Ramos (cell line): ENCODE results near the gene PBXIP1.
"Not testable (repeated sequence)": the region's sequence is repeated elsewhere in the genome, so short reads cannot be mapped to it uniquely, and the experiment has no call there.

Experiments used
- in situ Hi-C: fragments of 300-500 bp; cut with MboI; formaldehyde crosslinking; loops from one replicate; pipeline ENCODE4 v1.14.3; 2022; ENCODE audit warnings: low sequenced_read_pairs; ENCODE audit not compliant: unreplicated experiment

Gene PBXIP1

DNA sequence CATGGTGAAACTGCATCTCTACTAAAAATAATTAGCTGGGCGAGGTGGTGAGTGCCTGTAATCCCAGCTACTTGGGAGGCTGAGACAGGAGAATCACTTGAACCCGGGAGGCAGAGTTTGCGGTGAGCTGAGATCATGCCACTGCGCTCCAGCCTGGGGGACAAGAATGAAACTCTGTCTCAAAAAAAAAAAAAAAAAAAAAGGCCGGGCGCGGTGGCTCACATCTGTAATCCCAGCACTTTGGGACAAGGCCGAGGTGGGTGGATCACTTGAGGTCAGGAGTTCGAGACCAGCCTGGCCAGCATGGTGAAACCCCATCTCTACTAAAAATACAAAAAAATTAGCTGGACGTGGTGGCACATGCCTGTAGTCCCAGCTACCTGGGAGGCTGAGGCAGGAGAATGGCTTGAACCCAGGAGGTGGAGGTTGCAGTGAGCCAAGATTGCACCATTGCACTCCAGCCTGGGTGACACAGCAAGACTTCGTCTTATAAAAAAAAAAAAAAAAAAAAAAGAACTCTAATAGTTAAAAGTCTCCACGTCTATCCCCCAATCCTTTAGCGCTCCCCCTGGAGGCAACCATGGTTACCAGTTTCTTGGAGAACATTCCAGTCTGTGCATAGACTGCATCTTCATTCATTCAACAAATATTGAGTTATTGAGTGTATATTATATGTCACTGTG lies 39.5 kb upstream of the PBXIP1 start:
- in situ Hi-C loops: not testable (repeated sequence)

GRCh38 chr1:154994591-154994990 lies 38.7 kb upstream of the PBXIP1 start:
- in situ Hi-C loops: no loop called here

DNA sequence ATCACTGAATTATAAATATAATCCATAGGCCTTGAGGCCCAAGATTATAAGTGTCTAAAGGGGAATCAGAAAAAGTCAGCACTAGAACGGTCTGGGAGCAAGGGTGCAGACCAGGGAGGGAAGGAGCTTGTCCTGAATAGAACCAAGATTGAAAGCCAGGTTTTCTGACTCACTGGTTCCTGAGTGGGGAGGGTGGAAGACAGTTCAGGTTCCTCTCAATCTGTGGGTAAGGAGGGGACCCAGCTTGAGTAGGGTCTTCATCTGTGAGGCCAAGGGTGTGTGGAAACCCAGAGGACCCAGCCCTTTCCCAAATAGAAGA lies 38.3 kb upstream of the PBXIP1 start:
- in situ Hi-C loops: no loop called here

- in situ Hi-C loops: no loop called here
Measured at GRCh38 chr1:154993572-154994268, 37.8 kb upstream of the PBXIP1 start, which contains the start of gene LENEP. Gene LENEP, plus strand, starts transcription at chr1:154993586. Its CDS starts 22 bp downstream, at chr1:154993608.

DNA sequence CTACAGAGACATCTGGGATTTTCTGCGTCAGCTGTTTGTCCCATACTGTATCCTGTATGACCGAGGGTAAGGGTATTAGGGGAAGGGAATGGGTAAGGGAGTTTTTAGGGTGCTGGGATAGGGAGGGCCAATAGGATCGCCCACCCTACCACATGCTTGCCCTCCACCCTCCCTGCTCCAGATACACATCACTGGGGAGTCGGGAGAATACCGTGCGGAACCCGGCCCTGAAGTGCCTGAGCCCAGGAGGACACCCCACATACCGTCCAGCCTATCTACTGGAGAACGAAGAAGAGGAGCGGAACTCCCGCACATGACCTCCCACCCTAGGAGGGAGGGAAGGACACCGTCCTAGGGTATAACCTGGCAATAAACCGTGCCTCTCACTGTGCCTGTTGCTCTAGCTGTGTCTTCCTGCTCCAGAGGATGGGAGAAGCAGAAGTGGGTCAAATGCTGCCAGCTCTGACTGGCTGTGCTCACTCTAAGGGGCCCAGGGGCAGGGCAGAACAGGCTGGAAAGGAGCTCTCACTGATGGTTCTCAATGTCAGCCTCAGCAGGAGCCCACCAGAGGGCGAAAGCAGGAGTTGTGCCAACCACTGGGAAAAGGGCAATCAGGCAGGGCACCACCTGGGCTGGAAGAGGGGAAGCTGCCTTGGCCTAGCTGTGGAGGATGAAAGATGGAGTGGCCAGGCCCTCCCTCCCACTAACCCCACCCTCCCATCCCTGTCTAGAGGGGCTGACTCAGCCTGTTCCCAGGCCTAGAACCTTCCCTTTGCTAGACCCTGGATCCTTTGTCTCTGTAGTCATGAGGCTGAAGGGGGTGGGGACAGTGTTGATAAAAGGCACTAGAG lies 37.0 kb upstream of the PBXIP1 start:
- in situ Hi-C loops: no loop called here

DNA sequence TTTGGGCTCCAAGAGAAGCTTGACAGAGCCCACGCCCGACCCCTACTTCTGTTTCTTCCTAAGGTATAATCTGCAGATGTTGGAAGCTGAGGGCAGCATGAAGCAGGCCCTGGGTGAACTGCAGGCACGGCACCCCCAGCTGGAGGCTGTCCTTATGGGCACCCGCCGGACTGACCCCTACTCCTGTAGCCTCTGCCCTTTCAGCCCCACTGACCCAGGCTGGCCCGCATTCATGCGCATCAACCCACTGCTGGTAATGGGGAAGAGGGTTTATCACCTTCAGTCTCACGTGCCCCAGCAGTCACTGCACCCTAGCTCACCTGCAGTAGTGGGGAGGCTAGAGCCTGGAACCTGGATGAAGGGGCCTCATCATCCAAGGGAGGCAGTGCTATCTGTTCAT lies 34.4 kb upstream of the PBXIP1 start:
- in situ Hi-C loops: no loop called here

DNA sequence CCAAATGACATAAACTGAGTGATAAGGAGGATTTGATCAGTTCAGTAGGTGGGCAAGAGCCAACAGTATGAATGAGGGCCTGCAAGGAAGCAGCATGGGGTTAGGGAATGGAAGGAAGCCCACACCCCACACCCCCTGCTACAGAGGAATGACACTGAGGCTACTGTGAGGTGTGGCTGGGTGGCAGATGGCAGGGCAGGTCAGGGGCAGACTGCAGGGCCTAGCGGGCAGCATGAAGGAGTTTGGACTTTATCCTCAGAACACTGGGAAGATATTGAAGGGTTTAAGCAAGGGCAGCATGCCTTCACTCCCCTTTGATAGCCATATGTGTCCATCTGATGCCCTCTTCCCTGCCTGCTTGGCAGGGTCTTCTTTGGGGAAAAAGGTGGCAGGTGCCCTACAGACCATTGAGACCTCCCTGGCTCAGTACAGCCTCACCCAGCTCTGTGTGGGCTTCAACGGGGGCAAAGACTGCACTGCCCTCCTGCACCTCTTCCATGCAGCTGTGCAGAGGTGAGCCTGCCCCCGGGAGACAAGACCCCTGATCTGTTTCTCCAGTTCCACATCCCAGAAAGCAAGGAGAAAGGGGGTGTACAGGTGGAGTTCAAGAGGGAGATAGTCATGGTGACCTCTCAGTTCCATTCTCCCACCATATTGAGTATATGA lies 33.4 kb upstream of the PBXIP1 start:
- in situ Hi-C loops: no loop called here

DNA sequence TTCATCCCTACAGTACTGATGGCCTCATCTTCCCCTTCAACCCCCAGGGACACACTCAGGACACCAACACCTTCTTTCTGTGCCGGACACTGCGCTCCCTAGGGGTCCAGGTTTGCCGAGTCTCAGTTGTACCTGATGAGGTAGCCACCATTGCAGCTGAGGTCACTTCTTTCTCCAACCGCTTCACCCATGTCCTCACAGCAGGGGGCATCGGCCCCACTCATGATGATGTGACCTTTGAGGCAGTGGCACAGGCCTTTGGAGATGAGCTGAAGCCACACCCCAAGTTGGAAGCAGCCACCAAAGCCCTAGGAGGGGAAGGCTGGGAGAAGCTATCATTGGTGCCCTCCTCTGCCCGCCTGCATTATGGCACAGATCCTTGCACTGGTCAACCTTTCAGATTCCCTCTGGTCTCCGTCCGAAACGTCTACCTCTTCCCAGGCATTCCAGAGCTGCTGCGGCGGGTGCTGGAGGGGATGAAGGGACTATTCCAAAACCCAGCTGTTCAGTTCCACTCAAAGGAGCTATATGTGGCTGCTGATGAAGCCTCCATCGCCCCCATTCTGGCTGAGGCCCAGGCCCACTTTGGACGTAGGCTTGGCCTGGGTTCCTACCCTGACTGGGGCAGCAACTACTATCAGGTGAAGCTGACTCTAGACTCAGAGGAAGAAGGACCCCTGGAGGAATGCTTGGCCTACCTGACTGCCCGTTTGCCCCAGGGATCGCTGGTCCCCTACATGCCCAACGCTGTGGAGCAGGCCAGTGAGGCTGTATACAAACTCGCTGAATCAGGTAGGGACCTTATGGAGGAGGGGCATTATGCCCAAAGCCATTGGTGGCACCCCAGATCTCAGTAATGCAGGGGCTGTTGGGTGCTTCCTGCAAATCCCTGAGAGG lies 32.4 kb upstream of the PBXIP1 start:
- in situ Hi-C loops: no loop called here

DNA sequence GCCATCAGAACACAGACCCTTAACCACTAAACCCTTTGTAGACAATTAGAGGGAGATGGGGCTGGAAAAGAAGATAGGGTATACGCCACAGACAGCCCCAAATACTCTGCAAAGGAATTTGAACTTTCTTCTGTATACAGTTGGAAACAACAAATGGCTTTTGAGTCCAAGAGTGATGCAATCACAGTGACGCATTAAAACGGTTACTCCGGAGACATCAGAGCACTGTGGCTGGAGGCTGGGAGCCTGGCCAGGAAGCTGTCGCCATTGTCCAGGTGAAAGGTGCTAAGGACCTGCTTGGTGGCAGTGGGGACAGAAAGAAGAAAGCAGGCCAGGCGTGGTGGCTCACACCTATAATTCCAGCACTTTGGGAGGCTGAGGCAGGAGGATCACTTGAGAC lies 31.4 kb upstream of the PBXIP1 start:
- in situ Hi-C loops: no loop called here

DNA sequence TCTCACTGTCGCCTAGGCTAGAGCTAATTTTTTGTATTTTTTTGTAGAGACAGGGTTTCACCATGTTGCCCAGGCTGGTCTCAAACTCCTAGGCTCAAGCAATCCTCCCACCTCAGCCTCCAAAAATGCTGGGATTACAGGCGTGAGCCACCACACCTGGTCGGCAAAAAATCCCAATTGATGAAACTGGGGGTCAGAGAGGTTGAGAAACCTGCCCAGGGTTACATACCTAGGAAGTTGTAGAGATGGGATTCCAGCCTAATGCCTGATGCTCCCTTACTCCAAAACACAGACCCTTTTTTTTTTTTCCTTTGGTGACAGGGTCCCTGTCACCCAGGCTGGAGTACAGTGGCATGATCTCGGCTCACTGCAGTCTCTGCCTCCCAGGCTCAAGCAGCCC lies 30.8 kb upstream of the PBXIP1 start:
- in situ Hi-C loops: not testable (repeated sequence)

GRCh38 chr1:154983776-154984466 lies 28.0 kb upstream of the PBXIP1 start:
- in situ Hi-C loops: no loop called here

GRCh38 chr1:154982897-154983648 lies 27.2 kb upstream of the PBXIP1 start, which contains the start of gene FLAD1:
Gene FLAD1, plus strand, starts transcription at chr1:154983344. Its CDS starts 351 bp downstream, at chr1:154983695.
- in situ Hi-C loops: no loop called here

GRCh38 chr1:154982341-154982740 lies 26.4 kb upstream of the PBXIP1 start:
- in situ Hi-C loops: no loop called here

GRCh38 chr1:154978360-154978759 lies 22.5 kb upstream of the PBXIP1 start:
- in situ Hi-C loops: no loop called here

DNA sequence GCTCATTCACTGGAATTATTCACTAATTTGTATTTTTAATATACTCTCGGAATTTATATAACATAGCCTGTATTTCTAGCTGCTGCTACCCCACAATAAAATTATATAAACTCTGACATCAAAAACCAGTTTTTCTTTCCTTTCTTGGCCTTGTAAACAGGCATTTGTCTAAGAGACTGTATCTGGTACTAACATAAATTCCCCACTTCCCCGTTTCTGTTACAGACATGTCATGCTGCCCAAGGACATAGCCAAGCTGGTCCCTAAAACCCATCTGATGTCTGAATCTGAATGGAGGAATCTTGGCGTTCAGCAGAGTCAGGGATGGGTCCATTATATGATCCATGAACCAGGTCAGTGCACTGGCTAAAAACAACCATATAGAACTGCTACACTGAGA lies 21.9 kb upstream of the PBXIP1 start:
- in situ Hi-C loops: not testable (repeated sequence)

GRCh38 chr1:154975409-154976059 lies 19.6 kb upstream of the PBXIP1 start:
- in situ Hi-C loops: no loop called here

GRCh38 chr1:154974808-154975408 lies 19.0 kb upstream of the PBXIP1 start:
- in situ Hi-C loops: no loop called here
